ENCODE data around the gene SERPINB8.
A peak's percentile ranks its signal among the peaks of the same experiment; 100 is the strongest.

DNA sequence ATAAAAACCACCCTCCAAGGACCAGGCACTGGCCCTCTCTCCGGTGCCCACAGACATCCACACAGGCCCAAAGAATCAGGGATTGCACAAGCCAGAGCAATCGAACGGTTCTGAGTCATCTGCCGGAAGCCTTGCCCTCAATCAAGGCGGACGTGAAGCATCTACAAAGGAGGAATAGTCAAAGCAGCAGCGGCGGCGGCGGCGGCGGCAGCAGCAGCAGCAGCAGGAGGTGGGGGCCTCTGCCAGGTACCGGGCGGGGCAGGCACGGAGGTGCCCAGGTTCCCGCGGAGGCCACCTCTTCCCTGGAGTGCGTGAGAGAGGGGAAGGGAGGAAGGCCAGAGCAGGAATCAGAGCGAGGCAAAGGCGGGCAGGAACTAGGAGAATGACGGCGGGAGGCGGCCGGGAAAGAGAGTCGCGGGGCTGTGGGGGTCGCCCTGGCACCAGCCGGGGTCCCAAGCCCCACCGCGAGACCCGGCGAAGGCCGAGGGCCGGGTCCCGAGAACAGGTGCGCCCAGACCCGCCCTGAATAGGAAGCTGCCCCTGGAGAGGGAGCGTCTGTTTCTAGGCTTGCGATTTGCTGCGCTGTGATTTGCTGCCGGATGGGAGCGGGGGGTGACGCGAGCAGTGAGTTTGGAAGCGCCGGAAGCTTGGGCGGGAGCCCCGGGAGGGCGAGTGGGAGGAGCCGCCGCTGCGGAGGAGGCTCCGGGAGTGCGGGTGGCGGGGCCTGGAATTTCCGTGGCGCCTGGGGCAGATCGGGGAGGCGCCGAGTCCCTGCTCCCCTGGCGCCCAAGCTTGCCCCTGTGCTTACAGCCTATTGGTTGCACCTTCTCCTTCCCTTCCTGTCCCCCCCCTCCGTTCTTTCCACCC, at the start of gene SERPINB8:
- peak; percentile 90 for TF ChIP-seq POLR2AphosphoS5 (IDR thresholded peaks at IDR 0.05)
- TF ChIP-seq, protein P1, sequence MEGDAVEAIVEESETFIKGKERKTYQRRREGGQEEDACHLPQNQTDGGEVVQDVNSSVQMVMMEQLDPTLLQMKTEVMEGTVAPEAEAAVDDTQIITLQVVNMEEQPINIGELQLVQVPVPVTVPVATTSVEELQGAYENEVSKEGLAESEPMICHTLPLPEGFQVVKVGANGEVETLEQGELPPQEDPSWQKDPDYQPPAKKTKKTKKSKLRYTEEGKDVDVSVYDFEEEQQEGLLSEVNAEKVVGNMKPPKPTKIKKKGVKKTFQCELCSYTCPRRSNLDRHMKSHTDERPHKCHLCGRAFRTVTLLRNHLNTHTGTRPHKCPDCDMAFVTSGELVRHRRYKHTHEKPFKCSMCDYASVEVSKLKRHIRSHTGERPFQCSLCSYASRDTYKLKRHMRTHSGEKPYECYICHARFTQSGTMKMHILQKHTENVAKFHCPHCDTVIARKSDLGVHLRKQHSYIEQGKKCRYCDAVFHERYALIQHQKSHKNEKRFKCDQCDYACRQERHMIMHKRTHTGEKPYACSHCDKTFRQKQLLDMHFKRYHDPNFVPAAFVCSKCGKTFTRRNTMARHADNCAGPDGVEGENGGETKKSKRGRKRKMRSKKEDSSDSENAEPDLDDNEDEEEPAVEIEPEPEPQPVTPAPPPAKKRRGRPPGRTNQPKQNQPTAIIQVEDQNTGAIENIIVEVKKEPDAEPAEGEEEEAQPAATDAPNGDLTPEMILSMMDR (IDR thresholded peaks at IDR 0.05) = peak in 1 of 4 experiments; percentile 8
- TF ChIP-seq POLR2A (IDR thresholded peaks at IDR 0.05) = peak; percentile 84
